Activated T-cell treated with anti-CD3 and anti-CD28 coated beads for 48 hours (primary cell): ENCODE measurements around the gene FOXD4L3.
"Not testable (repeated sequence)": the region's sequence is repeated elsewhere in the genome, so short reads cannot be mapped to it uniquely, and the experiment has no call there.

ENCODE experiments used
- DNase-seq: peaks from one replicate; pipeline ENCODE4 v3.0.0-alpha.2; 2020; ENCODE audit warnings: low read depth

FOXD4L3 gene

DNA sequence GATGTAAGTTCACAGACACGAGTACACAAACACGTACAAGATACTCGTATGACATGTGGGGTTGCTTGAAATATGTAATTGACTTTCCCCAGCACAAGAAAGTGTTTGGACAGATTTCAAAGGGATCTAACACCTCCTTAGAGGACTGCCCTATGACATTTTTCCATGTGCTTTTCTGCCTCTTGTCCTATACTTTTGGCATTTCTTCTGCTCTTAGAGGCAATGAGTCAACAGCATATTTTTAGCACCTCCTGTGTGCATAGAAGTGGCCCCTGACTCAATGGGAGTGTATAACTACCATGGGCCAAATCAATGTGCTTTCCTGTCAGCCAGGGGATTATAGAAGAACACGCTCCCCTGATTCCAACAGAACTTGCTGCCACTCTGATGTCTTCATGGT is 49.0 kb downstream of the FOXD4L3 start:
- DNase-seq: not testable (repeated sequence)
